ENCODE measurements around the gene BCCIP. TPM values are rescaled to one million over a fixed set of nuclear protein-coding genes. Genes with fewer than 3 reads are reported as not detected.

BCCIP gene
- total RNA-seq, 1 donor from 2014 or later = 45.1 TPM

- TF ChIP-seq CTCF (IDR thresholded peaks at IDR 0.05; ENCODE audit: borderline replicate concordance) = no peak
- Histone ChIP-seq H3K36me3 (peaks cover 66% of the 10 kb centered on the region), H3K27me3 (ENCODE audit: low read depth) (no peaks in the 10 kb centered on the region), H3K4me3 (no peak overlapping the region), H3K27ac (replicated peaks) (peak overlapping the region; percentile 4), H3K4me1 (peaks cover 21% of the 10 kb centered on the region), H3K9me3 (replicated peaks) (no peaks in the 10 kb centered on the region)
- DNase-seq = no peak
- intact Hi-C loops (cut with micrococcal nuclease) = no loop called here
Observed at GRCh38 chr10:125844751-125845221, 21.4 kb downstream of the BCCIP start.

- Histone ChIP-seq H3K27me3 (ENCODE audit: low read depth) (no peaks in the 10 kb centered on the region), H3K36me3 (peaks cover 66% of the 10 kb centered on the region), H3K9me3 (replicated peaks) (no peaks in the 10 kb centered on the region), H3K4me1 (peaks cover 26% of the 10 kb centered on the region), H3K4me3 (no peak overlapping the region), H3K27ac (replicated peaks) (no peak overlapping the region)
- DNase-seq = no peak
- no peak for TF ChIP-seq CTCF (IDR thresholded peaks at IDR 0.05; ENCODE audit: borderline replicate concordance)
- intact Hi-C loops (cut with micrococcal nuclease) = no loop called here
Observed at GRCh38 chr10:125845617-125846016, 22.3 kb downstream of the BCCIP start.

GRCh38 chr10:125846894-125847293 lies 23.5 kb downstream of the BCCIP start:
- H3K9me3 ChIP-seq (replicated peaks) = no peaks in the 10 kb centered on the region

GRCh38 chr10:125848371-125848770 lies 25.0 kb downstream of the BCCIP start:
- intact Hi-C loops (cut with micrococcal nuclease) = no loop called here
- H3K27ac ChIP-seq (replicated peaks) = no peak overlapping the region
- H3K36me3 ChIP-seq = peaks cover 73% of the 10 kb centered on the region

More at GRCh38 chr10:125846894-125847293, 23.5 kb downstream of the BCCIP start:
- intact Hi-C loops (cut with micrococcal nuclease) = no loop called here
- H3K36me3 ChIP-seq = peaks cover 66% of the 10 kb centered on the region
- no peaks in the 10 kb centered on the region for H3K27me3 ChIP-seq (ENCODE audit: low read depth)
- peaks cover 39% of the 10 kb centered on the region for H3K4me1 ChIP-seq
- DNase-seq = no peak
- no peak overlapping the region for H3K4me3 ChIP-seq
- TF ChIP-seq CTCF (IDR thresholded peaks at IDR 0.05; ENCODE audit: borderline replicate concordance) = no peak
- H3K27ac ChIP-seq (replicated peaks) = no peak overlapping the region

GRCh38 chr10:125848857-125849256 lies 25.5 kb downstream of the BCCIP start:
- Histone ChIP-seq H3K4me1 (peaks cover 40% of the 10 kb centered on the region), H3K27ac (replicated peaks) (no peak overlapping the region), H3K27me3 (ENCODE audit: low read depth) (no peaks in the 10 kb centered on the region), H3K4me3 (no peak overlapping the region), H3K36me3 (peaks cover 78% of the 10 kb centered on the region), H3K9me3 (replicated peaks) (no peaks in the 10 kb centered on the region)
- intact Hi-C loops (cut with micrococcal nuclease) = no loop called here
- no peak for TF ChIP-seq CTCF (IDR thresholded peaks at IDR 0.05; ENCODE audit: borderline replicate concordance)
- no peak for DNase-seq

More at GRCh38 chr10:125848371-125848770, 25.0 kb downstream of the BCCIP start:
- no peak for TF ChIP-seq CTCF (IDR thresholded peaks at IDR 0.05; ENCODE audit: borderline replicate concordance)
- Histone ChIP-seq H3K9me3 (replicated peaks) (no peaks in the 10 kb centered on the region), H3K27me3 (ENCODE audit: low read depth) (no peaks in the 10 kb centered on the region), H3K4me3 (no peak overlapping the region), H3K4me1 (peaks cover 40% of the 10 kb centered on the region)
- no peak for DNase-seq
